GM19455 (cell line): ENCODE measurements around the gene WSCD2.

ENCODE experiments used
- ATAC-seq: cut with Tn5 transposase; IDR thresholded peaks from one replicate; pipeline ENCODE4 v1.9.1; 2021; ENCODE audit not compliant: unreplicated experiment

Gene WSCD2

DNA sequence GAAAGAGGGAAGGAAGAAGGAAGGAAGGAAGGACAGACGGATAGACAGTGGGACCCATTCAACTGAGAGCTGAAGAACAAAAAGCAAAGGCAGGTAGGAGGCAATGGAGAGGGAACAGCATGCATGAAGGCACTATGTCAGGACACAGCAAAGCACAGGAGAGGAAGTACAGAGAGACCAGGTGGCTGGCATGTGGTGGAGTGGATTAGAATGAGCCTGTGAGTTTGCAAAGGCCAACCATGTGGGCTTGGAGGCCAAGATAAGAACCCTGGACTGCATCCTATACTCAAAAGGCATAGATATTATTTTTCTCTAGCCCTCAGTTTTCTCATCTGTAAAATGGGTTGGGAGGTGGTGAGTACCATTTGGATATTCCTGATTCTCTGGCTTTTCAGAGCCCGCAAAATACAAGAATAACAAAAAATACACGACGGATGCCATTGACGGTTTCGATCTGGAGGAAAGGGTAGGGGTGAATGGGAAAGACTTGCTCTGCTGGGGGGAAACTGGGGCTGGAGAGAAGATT lies 102.9 kb downstream of the WSCD2 start:
- no peak for ATAC-seq

DNA sequence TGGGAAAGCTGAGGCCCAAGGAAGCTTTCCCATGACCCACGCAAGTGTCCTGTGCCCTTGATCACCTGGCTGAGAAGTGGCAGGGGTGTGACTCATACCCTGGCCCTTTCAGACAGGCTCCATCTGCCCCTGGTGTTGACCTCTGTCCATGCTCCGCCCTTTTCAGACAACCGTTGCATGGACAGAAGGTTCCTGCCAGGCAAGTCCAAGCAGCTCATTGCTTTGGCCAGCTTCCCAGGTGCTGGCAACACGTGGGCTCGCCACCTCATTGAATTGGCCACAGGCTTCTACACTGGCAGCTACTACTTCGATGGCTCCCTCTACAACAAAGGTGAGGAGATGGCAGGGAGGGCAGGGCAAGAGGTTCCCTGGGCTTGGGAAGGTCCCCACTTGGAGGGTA lies 103.5 kb downstream of the WSCD2 start:
- ATAC-seq, result no peak

DNA sequence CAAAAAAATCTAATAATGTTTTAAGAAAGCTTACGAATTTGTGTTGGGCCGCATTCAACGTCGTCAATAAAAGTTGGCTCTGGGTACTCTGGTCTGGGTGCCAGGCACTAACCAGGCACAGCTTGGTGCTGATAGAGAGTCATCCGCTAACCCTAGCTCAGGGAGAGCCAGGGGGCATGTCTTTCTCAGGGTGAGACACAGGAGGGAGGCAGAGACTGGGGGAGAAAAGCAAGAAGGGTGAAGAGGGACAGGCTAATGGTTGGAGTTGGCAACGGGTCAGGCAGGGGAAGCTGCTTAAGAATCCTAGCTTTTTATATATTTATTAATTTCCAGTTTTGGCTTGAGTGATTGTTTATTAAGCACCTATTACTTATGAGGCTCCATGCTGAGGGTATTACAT lies 105.1 kb downstream of the WSCD2 start:
- ATAC-seq, result no peak

DNA sequence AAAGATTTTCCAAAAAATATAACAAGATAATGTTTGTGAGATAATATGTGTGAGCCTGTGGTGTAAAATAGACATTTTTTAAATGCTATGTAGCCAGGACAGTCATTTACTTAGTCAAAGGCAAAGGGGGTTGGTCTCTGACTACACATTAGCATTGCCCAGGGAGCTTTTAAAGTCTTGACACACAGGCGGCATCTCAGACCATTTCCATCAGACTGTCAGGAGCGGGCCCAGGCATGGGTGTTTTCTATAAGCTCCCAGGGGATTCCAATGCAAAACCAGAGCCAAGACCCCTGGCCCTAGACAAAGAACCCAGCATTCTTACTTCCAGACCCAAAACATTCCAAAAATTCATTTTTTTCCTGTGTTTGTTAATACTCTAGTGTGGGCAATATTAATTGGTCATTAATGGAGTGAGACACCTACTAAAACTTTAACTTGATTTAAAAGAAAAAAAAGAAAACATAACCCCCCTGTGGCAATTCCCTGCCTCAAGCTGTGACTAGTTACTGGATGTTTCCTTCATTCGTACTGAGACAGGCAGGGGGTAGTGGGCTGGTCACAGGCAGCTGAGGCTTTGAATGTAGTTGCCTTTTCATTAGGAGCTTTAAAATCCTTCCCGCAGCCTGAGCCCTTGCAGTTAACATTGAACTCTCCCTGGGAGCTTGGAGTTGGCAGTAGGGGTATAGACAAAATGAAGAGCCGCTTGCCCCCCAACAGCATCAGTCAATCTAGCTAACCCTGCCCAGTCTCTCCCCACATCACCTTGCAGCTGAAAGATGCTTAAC lies 106.3 kb downstream of the WSCD2 start:
- ATAC-seq, result no peak

DNA sequence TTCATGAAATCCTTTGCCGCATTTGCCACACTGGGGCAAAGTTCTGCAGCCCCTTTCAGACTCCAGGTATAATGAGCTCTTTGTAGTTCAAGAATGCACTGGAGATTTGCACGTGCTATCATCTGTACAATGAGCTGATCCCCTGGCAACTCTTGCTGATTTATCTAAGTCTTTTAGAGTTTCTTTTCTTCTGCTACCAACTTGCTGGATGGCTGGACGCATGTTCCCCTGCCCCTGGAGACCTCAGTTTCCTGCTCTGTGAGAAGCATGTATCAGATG lies 106.8 kb downstream of the WSCD2 start:
- ATAC-seq, result no peak

DNA sequence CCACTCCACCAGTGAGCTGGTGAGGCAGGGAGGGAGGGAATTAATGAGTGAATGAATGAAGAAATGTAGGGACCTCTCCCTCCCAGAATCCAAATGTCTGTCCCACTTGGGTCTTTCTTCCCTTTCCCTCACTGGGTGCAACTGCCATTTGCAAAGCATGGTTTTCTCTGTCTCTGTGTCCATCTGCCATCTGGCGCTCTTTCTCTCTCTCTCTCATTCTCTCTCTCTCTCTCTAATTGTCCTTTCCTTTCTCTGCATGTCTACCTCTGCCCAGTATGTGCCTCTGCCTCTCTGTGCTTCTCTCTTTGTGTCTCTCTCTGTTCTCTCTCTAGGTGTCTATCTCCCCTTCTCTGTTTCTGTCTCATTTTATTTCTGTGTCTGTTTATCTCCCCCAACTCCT lies 107.3 kb downstream of the WSCD2 start:
- no peak for ATAC-seq

DNA sequence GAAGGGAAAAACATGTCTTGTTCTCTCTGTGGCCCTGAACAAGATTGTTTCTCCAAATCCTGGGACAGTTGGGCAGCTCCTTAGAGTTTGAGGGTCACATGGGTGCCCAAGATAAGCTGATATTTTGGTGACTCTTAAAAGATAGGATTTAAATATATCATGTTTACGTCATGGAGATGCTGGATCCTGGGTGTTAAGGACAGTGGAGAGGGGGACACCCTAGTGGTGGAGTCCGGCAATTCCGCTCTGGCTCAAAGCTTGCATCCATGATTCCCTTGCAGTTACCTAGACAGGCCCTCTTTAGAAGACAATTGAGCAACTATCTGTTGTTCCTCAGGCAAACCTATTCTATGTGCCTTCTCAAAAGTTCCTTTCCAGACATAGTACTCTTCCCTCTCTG lies 108.2 kb downstream of the WSCD2 start:
- ATAC-seq, result no peak

DNA sequence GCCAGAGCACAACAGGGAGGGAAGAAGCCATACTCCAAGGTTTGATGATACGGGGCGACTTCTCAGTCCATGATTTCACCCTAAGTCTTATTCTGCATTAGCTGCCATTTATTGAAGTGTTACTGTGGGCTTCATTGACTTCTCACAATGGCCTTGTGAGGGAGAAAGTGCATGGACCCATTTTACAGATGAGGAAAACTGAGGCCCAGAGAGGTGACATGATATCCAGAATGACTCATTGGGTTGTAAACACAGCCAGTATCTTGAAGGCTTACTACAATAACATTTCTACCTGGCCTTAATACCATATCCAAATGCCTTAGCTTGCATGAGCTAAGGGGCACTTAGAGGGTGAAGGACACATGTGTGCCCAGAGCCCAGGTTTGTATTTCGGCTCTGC lies 109.4 kb downstream of the WSCD2 start:
- ATAC-seq, result no peak

DNA sequence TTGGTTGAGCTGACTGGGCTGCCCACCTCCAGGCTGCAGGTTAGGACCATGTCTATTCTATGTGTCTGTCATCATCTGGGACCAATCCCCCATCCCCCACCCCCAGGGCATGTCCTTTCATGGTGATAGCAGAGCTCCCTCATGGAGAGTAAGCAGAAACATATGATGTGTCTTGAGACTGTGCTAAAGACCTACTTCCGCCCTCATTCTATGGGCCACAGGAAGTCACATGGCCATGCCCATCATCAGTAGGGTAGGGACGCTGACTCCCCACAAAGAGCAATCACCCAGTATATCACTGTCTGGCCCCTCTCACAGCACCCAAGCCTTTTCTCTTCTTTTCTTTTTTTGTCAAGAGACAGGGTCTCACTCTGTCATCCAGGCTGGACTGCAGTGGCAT lies 110.3 kb downstream of the WSCD2 start:
- no peak for ATAC-seq

DNA sequence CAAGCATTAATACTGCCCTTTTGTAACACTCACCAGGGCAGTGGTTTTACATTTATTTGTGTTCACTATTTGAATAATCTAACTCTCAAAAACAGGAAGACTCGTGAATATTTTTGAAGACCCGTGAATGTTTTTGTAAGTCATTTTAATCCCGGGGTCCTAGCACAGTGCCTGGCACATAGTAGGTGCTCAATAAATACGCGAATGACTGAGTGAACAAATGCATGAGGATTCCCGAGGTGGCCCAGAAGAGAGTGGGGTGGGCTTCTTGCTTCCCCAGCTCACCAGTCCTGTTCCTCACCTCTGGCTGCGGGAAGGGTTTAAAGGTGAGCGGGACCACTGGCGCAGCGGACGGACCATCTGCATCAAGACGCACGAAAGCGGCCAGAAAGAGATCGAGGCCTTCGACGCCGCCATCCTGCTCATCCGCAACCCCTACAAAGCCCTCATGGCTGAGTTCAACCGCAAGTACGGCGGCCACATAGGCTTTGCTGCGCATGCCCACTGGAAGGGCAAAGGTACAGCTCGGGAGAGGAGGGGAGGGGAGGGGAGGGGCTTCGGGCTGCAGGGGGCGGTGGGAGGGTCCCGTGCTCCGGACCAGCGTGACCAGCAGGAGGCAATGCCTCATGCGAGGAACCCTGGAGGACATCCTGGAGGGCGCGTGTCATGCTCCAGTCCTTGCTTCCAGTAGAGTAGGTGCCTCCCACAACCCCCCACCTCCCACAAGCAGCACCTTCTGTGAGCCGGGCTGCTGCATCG lies 111.1 kb downstream of the WSCD2 start:
- ATAC-seq, result no peak

DNA sequence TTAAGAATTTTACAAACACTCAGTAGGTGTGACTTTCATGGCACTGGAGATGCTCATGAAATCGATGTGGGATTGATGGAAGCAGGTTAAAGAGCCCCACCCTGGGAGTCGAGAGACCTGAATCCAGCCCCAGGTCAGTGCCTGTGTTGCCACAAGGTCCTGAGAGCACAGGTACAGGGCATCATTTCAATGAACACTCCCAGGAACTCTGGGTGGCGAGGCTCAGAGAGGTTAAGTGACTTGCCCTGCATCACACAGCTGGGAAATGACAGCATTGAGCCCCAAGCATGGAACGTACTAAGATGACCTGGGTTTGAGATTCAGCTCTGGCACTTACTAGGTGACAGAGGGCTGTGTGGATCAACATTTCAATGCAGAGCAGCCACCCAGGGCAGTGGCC lies 111.8 kb downstream of the WSCD2 start:
- ATAC-seq, result no peak

DNA sequence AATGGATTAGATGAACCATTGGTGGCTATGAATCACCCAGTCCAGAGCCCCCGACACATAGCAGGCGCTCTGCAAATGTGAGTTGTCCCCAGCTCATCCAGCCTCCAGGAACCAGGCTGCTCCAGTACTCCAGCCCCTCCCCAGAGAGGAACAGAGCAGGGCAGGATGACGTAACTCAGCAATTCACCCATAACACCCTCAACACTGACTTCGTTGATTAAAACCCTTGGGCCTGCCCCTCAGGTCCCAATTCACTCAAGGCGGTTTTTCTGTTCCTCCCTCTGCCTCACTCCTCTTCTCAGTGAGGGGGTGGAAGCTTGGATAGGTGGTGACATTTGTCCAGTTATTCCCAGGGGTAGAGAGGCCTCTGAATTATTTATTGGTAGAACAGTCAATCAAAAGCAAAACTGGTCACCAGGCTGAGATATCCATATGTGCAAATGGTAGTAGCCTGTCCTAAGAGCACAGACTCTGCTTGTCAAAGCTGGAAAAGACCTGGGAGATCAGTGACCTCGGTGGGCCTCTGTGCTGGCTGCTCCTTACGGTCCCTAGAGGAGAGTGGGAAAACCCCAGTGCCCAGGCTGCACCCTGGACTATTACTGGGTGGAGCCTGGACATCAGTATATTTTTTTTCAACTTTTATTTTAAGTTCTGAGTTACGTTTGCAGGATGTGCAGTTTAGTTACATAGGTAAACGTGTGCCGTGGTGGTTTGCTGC lies 113.1 kb downstream of the WSCD2 start:
- no peak for ATAC-seq

DNA sequence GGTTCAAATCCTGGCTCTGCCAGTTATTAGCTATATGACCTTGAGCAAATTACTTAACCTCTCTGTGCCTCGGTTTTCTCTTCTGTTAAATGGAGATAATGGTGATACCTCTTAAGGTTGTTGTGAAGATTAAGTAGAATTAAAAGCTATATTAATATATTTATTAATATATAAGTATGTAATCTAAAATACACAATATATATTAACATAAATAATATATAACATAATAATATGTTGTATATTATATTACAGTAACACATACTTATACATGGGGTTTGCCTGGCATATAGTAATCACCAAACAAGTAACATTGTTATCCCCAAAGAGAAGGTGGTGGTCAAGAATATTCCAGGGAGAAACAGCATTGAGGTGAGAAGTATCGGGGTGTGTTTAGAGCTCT lies 118.0 kb downstream of the WSCD2 start:
- ATAC-seq, result no peak

DNA sequence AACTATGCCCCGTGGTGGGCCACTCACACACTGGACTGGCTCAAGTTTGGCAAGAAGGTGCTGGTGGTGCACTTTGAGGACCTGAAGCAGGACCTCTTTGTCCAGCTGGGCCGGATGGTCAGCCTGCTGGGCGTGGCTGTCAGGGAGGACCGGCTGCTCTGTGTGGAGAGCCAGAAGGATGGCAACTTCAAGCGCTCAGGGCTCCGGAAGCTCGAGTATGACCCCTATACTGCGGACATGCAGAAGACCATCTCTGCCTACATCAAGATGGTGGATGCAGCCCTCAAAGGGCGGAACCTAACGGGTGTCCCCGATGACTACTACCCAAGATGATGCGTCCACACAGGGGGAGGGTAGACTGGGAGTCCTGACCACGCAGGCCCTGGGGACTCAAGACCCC lies 118.9 kb downstream of the WSCD2 start:
- ATAC-seq, result no peak

DNA sequence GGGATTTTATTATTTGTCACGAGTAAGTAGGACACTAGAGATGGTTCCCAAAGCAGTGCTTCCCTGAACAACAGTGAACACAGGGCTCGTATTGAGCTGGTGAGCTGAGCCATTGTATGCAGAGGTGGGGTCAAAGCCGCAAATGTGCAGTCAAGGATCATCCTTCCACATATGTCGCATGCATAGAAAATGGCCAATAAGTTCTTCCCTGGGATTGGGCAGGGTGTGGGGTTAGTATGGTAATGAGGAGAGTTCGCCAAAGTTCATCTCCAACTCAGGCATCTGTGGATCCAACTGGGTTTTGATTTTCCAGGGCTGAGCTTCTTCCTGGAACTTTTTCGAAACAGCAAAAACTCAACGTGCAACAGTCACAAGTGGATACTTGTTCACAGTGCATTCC lies 123.4 kb downstream of the WSCD2 start:
- no peak for ATAC-seq

DNA sequence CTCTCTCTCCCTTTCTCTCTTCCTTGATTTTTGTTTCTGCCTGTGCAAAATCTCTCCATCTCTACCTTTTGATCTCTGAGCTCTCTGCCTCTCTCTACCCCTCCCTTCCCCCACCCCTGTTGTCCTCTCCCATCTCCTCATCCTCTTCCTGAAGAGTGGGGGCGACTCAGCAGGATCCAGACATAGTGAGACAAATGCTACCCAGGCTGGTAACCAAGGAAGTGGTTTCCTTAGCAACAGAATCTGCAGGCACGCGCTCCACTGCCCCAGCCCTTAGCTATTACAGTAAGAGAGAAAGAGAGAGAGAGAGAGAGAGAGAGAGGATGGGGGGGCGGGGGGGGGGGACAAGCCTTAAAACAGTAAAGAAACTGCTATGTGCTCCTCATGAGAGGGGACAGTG lies 124.5 kb downstream of the WSCD2 start:
- ATAC-seq, result no peak

DNA sequence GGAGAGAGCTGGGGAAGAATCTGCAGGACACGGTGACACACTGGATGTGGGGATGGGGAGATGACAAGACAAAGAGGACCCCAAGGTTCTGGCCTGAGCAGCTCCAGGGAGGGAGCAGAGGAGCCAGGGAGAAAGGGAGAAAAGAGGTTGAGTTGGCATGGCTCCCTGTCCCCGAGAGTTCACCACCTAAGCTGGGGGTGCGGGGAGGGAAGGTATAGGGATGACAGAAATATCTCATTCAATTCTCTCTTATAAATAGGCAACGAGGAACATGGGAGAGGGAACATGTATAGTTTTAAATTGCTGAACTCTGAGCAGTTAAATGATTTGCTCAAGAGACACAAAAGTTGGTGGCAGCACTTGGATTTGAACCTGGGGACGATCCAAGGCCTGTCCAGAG lies 124.9 kb downstream of the WSCD2 start:
- ATAC-seq, result no peak

DNA sequence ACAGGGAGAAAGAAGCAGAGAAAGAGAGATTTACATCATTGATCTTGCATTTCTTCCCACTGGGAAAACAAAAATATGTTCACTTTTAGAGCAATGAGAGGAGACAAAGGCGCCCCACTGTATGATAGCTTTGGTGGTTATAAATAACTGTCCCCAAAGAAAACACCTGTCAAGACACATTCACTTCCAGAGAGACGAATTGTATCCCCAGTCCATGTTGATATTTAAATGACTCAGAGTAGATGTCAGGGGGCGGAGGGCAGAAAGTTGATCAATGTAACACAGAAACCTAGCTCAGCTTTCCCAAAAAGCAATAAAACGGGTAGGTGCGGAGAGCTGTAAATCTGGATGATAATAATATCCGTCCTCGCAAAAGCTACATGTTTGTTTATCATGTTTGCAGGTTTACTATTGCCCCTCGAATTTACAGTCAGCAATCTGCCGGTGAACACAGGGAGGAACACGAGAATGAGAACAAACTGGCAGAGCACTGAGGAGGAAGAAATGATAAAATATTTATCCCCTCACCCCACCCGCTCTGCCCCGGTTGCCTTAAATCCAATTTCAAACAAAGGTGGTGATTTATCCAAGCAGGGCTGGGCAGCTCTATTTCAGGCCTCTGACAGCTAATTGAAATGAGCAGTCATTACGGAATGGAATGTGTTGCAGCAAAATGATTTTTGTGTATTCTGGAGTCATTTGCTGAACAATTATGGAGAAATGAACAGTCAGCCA lies 125.6 kb downstream of the WSCD2 start:
- ATAC-seq, result no peak

DNA sequence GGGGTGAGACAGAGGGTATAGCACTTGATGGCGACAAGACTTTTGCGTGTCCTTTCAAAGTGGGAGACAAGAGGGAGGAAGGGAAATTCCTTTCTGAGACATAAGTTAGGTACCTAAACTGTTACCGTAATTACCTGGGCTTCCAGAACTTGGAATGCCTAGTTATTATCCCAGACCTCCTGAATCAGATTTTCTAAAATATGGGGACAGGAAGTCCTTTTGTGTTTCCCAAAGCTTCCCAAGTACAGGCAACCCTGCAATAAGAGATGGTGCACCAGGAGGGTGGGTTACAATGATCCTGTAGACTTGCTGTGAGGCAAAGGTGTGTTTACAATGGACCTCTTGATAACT lies 126.1 kb downstream of the WSCD2 start:
- no peak for ATAC-seq

DNA sequence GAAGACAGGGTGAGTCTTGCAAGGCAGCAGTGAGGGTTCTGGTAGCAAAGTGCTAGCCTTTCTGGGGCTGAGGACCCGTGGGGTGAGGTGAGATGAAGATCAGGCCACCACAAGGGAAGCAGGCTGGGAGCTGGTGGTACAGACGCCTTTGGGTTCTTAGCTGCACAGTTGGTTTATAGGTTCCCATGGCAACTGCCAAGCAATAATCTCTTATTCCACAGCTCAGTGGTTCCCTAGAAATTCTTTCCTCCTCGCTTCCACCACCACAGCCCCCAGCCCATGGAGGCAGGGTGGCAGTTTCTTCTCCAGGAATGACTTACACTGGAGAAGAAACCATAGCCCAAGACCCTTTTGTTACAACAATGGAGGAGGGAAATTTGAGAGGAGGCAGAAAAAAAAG lies 127.9 kb downstream of the WSCD2 start:
- ATAC-seq, result no peak

DNA sequence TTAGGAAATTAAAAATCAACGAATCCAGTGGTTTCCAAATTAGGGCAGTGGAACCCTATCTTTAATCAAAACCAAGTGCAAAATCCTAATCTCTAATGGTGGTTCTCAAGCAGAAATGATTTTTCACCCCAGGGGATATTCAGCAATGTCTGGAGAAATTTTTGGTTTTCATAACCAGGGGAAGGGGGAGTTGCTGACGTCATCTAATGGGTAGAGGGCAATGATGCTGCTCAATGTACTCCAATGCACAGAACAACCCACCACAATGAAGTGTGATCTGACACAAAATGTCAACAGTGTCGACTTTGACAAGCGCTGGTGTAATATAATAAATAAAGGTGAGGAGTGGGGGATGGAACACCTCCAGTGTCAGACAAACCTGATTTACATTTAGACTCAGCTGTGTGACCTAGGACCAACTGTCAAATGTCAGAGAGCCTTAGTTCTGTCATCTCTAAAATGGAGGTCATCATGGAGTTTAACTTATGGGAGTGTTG lies 128.6 kb downstream of the WSCD2 start:
- ATAC-seq, result no peak
